HG02759 (cell line): ENCODE measurements around the gene ENTREP1.

Experiments
- ATAC-seq: cut with Tn5 transposase; IDR thresholded peaks from one replicate; pipeline ENCODE4 v1.9.1; 2021; ENCODE audit warnings: mild to moderate bottlenecking, moderate library complexity; ENCODE audit not compliant: unreplicated experiment

The ENTREP1 gene

GRCh38 chr9:69319324-69320025 is 5.5 kb upstream of the ENTREP1 start:
- ATAC-seq = no peak

- no peak for ATAC-seq
These were observed 2.8 kb upstream of the ENTREP1 start for GRCh38 chr9:69322256-69322655.

GRCh38 chr9:69323861-69324260 is 1.2 kb upstream of the ENTREP1 start:
- no peak for ATAC-seq

- peak; percentile 35 for ATAC-seq
These were observed 596 bp downstream of the ENTREP1 start for GRCh38 chr9:69325409-69326212.

- ATAC-seq = no peak
These were observed 1.2 kb downstream of the ENTREP1 start for GRCh38 chr9:69326261-69326660.

GRCh38 chr9:69330580-69330979 is 5.6 kb downstream of the ENTREP1 start:
- no peak for ATAC-seq

GRCh38 chr9:69331444-69331843 is 6.4 kb downstream of the ENTREP1 start:
- no peak for ATAC-seq

GRCh38 chr9:69332067-69332685 is 7.2 kb downstream of the ENTREP1 start:
- ATAC-seq = no peak

GRCh38 chr9:69333716-69334115 is 8.7 kb downstream of the ENTREP1 start:
- no peak for ATAC-seq

GRCh38 chr9:69334317-69334716 is 9.3 kb downstream of the ENTREP1 start:
- no peak for ATAC-seq

GRCh38 chr9:69339620-69340019 is 14.6 kb downstream of the ENTREP1 start:
- ATAC-seq = no peak

- ATAC-seq = no peak
These were observed 15.6 kb downstream of the ENTREP1 start for GRCh38 chr9:69340631-69341030.

GRCh38 chr9:69342769-69343168 is 17.8 kb downstream of the ENTREP1 start:
- ATAC-seq = no peak

- ATAC-seq = no peak
These were observed 19.4 kb downstream of the ENTREP1 start for GRCh38 chr9:69344459-69344858.

GRCh38 chr9:69346596-69347390 is 21.8 kb downstream of the ENTREP1 start:
- ATAC-seq = no peak

GRCh38 chr9:69347607-69348006 is 22.6 kb downstream of the ENTREP1 start:
- no peak for ATAC-seq

- ATAC-seq = no peak
These were observed 26.2 kb downstream of the ENTREP1 start for GRCh38 chr9:69351227-69351626.

- no peak for ATAC-seq
These were observed 30.2 kb downstream of the ENTREP1 start for GRCh38 chr9:69355232-69355631.

GRCh38 chr9:69357030-69357775 is 32.2 kb downstream of the ENTREP1 start:
- ATAC-seq = no peak

- ATAC-seq = no peak
These were observed 32.8 kb downstream of the ENTREP1 start for GRCh38 chr9:69357821-69358220.
